DMS153 treated with DMSO at 0.1 percent for 48 hours (cell line): ENCODE measurements around the gene ADSS2.
"Not testable (repeated sequence)": the region's sequence is repeated elsewhere in the genome, so short reads cannot be mapped to it uniquely, and the experiment has no call there.

Experiments
- DNase-seq: peaks from one replicate; lab custom pipeline; 2025; ENCODE audit not compliant: unreplicated experiment; lab: John Stamatoyannopoulos, UW

The ADSS2 gene

GRCh38 chr1:244451539-244451950, at the start of gene ADSS2:
ADSS2 (minus strand) TSS chr1:244451909; CDS start chr1:244451817, 92 bp downstream.
- no peak for DNase-seq

GRCh38 chr1:244500515-244500914, 48.8 kb upstream of the ADSS2 start:
- not testable (repeated sequence) for DNase-seq

GRCh38 chr1:244499484-244499883, 47.8 kb upstream of the ADSS2 start:
- not testable (repeated sequence) for DNase-seq

- no peak for DNase-seq
Observed at GRCh38 chr1:244497805-244498204, 46.1 kb upstream of the ADSS2 start.

- no peak for DNase-seq
Observed at GRCh38 chr1:244496186-244496585, 44.5 kb upstream of the ADSS2 start.

GRCh38 chr1:244494653-244495052, 42.9 kb upstream of the ADSS2 start:
- no peak for DNase-seq

GRCh38 chr1:244484971-244485370, 33.3 kb upstream of the ADSS2 start:
- DNase-seq, result not testable (repeated sequence)

GRCh38 chr1:244473059-244473605, 21.4 kb upstream of the ADSS2 start:
- no peak for DNase-seq

- no peak for DNase-seq
Observed at GRCh38 chr1:244466724-244467123, 15.0 kb upstream of the ADSS2 start.

GRCh38 chr1:244461245-244462071, 9.7 kb upstream of the ADSS2 start, which contains the start of gene CATSPERE:
CATSPERE (plus strand) TSS chr1:244461273; CDS start chr1:244461430, 157 bp downstream.
- peak; percentile 98 for DNase-seq

GRCh38 chr1:244460197-244460596, 8.5 kb upstream of the ADSS2 start:
- DNase-seq, result no peak

GRCh38 chr1:244458781-244459180, 7.1 kb upstream of the ADSS2 start:
- DNase-seq, result no peak

GRCh38 chr1:244456586-244456985, 4.9 kb upstream of the ADSS2 start:
- DNase-seq, result no peak

- DNase-seq, result no peak
Observed at GRCh38 chr1:244454412-244454811, 2.7 kb upstream of the ADSS2 start.

- peak; percentile 99 for DNase-seq
Observed at GRCh38 chr1:244451951-244452795, 464 bp upstream of the ADSS2 start.

- DNase-seq, result peak; percentile 43
Observed at GRCh38 chr1:244450597-244451538, 841 bp downstream of the ADSS2 start.

- DNase-seq, result no peak
Observed at GRCh38 chr1:244449936-244450508, 1.7 kb downstream of the ADSS2 start.

- DNase-seq, result no peak
Observed at GRCh38 chr1:244448279-244449036, 3.3 kb downstream of the ADSS2 start.

GRCh38 chr1:244447552-244447951, 4.2 kb downstream of the ADSS2 start:
- no peak for DNase-seq
